HG03432 (cell line): ENCODE data around the gene CEP112.
A peak's percentile ranks its signal among the peaks of the same experiment; 100 is the strongest.

Experiments used
- ATAC-seq: cut with Tn5 transposase; IDR thresholded peaks from one replicate; pipeline ENCODE4 v1.9.1; 2021; ENCODE audit warnings: mild to moderate bottlenecking, moderate library complexity; ENCODE audit not compliant: unreplicated experiment

CEP112 gene

GRCh38 chr17:66191593-66192377, at the start of gene CEP112:
CEP112 (minus strand) TSS chr17:66192133.
- ATAC-seq, result peak; percentile 80

DNA sequence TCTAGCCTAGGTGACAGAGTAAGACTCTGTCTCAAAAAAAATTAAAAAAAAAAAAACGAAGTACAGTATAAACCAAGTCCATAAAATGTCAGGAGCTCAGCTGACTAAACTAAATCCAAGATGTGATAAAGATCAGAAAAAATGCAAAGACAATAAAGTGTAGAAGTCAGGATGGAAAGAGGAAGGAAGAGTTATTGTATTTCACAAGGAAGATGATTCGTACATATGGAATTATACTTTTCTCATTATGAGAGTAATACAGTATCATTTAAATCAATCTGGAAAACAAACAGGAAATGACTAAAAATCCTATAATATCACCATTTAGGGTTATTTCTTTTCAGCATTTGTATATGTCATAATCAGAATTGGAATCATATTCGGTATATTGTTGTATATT, 48.7 kb upstream of the CEP112 start:
- ATAC-seq, result no peak

DNA sequence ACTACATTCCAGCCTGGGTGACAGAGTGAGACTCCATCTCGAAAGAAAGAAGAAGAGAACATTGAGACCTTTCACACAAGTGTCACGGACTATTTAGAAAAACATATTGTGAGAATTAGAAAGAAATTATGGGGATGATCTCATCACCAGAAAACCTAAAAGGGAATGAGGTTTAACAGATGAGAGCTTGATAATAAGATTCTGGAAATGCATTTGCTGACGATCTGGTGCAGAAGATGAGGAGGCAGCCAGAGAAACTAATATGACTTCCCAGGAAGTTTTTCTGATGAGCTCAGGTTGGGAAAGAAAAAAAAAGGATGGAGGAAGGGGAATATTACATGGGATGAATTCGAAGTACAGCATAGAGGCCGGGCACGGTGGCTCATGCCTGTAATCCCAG, 48.1 kb upstream of the CEP112 start:
- ATAC-seq, result no peak

DNA sequence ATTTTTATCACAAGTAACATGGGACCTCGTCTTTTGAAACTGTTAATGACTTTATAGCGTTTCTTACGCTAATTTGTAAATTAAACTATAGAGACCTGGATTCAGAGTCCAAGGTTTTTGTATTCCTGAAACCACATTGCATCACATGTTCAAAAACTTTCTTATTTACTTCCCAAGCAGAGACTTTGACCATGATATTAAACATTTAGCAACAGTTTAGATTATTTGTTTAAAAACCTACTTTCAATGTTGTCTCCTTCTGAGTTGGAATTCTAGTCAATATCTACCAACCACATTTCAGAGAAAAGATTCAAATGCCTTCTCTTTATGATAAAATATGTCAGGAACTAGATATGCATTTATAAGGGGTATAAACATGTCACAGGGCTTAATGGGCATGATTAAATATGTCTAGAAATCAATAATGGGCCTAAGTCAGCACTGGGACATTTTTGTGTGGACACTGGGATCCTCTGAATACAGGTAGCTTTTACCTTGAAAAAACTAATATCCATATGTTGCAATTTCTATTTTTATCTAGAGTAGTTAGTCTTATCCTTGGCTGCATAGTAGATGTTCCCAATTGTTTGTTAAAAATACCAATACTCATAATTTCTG, 43.6 kb upstream of the CEP112 start:
- no peak for ATAC-seq

DNA sequence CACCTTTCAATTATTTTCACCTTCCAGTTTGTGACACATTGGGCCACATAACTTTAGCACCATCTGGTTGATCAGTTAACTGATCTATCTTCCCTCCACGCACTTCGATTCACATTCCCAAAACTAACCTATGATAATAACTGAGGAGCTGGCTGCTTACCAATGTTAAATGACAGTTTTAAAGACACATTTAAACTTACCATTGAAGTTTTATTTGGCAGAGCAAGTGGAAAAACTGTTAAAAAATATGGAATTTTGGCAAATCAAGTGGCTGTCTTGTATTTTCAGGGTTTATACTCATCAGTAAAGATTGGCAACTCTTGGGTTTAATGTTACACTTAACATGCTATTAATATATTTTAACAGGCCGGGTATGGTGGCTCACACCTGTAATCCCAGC, 42.7 kb upstream of the CEP112 start:
- no peak for ATAC-seq

- ATAC-seq, result no peak
Observed at GRCh38 chr17:66233023-66233753, 41.3 kb upstream of the CEP112 start.

DNA sequence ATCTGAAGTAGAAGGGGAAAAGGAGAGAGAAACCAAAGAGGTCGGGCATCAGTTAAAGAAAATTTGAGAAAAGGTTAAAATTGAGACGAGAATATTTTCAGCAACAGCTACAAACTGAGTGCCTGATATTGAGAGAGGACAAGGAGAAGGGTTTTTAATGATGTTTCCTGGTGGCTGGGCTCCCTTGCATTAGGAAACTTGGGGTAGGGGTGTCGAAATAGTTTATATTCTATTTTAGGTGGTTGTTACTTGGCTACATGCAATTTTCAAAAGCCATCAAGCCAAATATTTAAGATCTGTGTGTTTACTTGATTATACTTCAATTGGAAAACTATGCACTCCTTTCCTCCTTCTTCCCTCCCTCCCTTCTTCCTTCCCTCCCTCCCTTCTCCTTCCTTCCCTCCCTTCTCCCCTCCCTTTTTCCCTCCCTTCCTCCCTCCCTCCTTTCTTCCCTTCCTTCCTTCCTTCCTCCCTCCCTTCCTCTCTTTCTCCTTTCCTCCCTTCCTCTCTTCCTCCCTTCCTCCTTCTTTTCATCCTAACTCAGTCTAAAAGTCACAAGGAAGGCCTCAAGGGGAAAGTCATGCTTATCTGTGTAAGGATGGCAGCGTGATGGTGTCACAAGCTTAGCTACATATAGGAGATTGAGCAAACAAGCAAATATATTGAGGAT, 39.1 kb upstream of the CEP112 start:
- no peak for ATAC-seq

GRCh38 chr17:66229783-66230538, 38.0 kb upstream of the CEP112 start:
- ATAC-seq, result no peak

DNA sequence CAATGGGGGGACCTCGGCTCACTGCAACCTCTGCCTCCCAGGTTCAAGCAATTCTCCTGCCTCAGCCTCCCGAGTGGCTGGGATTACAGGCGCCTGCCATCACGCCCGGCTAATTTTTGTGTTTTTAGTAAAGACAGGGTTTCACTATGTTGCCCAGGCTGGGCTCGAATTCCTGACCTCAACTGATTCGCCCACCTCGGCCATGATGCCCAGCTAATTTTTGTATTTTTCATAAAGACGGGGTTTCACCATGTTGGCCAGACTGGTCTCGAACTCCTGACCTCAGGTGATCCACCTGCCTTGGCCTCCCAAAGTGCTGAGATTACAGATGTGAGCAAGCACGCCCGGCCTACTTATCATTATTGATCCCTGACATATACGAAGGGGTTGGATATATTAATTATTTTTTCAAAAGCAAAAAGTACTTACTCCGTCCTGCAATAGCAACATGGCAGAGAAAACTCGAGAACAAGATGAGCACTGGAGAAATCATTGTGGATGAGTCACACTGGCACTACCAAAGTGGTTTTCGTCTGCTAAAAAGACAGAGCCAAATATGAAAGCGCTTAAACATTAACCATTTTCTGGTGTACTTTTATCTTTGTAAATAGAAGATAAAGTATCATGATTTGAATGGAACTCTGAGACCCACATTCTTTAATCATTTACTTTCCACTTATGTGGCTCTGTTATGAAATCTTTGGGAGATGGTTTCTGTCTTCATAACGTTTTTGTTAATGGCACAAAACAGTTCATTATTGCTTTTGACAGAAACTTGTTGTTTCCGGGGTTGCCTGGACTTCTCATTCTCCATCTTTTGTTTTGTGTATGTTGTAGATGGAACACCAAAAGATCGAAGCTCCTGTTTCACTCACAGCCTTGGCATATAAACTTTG, 37.2 kb upstream of the CEP112 start, which contains the start of gene APOH:
TSS of gene APOH (minus strand) at position 529 of the 896 bp plus-strand sequence. CDS start at position 493, 36 bp downstream.
- ATAC-seq, result no peak

DNA sequence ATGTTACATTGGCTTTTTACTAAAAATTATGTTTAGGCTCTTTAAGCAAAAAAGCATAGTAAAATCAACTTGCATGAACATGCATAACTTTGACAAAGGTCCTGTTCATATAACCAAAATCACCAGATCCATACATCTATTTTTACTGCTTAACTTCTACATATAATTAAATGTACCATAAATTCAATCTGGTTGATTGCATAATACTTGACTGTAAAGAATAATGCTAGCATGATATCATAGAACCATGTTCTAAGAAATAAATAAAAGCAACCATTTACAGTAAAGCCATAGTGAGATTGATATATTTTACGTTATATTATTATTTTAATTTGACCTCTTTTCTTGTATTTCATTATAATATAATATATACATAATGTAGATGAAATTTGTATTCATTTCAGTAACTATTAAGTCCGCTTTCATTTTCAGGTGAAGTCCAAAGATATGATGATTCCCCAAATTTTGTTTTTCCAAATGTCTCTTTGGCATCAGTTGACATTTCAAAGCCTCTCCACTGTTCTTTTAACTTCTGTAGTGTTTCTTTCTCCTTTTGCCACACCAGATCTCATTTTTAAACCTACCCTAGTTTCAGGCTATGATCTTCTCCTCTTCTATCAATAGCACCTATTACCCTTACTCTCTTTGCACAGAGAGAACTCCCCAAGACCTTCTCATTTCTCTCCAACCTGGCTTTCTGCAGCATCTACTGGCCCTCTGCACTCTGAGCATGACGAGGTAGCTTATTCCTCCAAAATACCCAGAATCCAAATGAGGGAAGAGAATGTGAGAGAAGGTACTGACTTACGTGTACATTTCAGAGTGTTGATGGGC, 35.5 kb upstream of the CEP112 start:
- no peak for ATAC-seq

DNA sequence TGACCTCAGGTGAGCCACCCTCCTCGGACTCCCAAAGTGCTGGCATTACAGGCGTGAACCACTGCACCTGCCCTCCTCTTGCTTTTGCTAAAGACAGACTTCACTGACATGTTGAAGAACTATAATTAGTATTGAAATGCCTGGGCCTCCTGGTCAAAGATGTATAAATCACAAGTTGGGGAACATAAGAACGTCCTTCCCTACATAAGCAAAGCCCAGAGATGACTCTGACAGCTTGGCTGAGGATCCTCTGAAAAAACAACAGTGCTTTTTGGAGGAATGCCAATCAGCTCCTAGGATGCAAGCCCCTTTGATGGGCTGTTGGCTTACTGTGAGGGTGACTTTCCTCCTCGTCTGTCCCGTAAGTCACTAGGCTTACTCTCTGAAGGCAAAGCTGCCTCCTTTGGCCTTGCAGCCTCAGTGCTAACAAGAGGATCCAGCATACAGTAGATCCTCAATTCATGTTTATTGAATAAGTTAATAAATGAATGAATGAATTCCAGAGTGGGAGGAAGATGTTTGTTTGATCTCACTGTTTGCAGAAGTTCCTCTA, 30.9 kb upstream of the CEP112 start:
- ATAC-seq, result no peak

DNA sequence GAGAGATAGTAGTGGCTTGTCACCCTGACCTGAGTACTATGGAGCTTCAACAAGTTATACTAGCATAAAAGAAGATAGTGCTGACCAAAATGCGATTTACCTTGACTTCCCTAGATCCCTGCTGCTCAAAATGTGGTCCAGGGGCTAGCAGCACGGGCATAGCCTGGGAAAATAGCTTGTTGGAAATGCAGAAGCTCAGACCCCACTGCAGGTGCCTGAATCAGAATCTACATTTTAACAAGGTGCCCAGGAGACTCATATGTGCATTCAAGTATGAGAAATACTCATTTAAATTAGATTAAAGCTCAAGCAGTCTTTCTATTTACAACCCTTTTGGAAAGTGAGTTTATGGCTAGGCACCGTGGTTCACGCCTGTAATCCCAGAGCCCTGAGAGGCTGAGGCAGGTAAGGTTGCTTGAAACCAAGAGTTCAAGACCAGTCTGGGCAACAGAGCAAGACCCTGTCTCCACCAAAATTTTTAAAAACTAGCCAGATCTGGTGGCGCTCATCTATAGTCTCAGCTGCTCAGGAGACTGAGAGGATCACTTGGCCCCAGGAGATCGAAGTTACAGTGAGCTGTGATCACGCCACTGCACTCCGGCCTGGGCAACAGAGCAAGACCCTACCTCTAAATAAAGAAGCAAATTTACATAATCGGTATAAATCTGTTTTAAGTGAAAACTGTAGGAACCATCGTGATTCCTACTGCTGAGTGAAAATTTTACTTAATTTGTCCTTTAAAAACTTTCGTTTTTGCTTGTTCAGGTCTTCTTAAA, 30.0 kb upstream of the CEP112 start:
- no peak for ATAC-seq

GRCh38 chr17:66221343-66221742, 29.4 kb upstream of the CEP112 start:
- ATAC-seq, result no peak

DNA sequence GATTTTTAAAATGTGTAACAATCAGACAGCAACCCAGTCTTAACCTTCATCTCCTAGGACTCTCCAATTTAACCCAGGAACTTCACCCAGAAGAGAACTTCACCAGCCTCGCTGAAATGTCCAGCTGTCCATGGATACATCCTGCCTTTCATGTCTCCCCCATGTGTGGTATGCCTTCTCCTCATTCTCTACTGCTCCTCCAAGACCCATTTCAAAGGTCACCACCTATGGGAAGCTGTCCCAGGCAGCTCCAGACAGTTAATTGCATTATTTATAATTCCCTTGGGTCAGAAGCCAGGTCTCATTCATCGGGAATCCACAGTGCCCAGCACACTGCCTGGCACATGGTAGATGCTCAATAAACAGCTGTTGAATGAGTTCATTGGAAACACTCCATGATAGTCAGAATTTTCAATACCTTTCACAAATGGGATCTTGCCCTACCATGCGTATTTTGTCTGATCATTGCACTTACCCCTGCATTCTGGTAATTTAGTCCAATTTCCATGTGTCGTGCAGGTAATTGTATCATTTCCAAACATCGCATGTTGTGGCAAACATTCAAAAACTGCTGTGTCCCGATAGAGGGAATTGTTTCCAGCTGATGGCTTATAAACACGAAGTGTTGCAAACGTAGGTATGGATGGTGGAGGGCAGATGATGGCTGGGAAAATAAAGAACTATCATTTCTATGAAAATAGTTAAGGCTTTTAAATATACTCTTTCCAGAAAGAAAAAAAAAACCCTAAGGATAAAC, 28.3 kb upstream of the CEP112 start:
- no peak for ATAC-seq

DNA sequence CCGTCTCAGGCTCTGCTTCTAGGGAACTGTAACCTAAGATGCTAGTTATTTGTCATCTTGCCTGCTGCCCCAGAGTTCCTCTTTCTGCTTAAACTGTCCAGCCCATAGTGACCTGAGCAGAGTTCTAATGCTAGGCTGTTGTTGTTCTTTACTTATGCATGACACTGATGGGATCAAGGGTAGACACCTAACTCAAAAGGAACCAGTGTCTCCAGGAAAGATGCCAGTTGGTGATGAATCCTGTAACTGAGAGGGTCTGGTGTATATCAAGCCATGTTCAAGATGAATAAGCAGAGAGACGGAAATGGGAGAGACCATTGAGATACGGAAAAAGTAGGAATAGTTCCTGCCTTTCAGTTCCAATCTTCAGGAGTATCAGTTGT, 23.6 kb upstream of the CEP112 start:
- no peak for ATAC-seq

DNA sequence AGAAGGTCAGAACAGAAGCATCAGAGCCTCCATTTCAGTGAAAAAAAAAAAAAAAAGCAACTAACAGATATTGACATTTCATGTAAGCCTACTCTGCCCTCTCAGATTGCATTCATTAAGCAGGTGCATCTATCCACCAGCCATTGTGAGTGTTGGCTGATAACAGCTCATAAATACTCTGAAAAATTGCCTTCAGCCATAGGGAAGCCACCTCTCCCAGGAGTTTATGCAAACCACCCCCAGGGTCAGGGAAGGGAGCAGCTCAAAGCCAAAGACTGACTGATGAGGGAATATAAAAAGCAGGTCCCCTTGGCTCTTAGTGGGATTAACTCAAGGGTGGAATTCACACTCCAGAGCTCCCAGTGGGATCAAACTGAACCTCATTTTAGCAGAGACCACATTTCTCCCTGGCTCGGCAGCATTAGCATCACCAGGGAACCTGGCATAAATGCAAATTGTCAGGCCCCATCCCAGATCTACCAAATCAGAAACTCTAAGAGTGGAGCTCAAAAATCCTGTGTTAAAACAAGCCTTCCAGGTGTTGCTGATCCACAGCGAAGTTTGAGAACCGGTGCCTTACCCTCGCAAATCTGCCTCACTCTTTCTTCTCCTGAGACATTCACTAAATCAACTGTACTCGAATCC, 23.1 kb upstream of the CEP112 start:
- ATAC-seq, result no peak
